Smooth muscle cell of the brain vasculature (primary cell): ENCODE data around the gene CCR6.

ENCODE experiments used
- DNase-seq: peaks from one replicate; pipeline ENCODE4 v3.0.0-alpha.2; 2012; ENCODE audit warnings: low read depth, low spot score

Gene CCR6

DNA sequence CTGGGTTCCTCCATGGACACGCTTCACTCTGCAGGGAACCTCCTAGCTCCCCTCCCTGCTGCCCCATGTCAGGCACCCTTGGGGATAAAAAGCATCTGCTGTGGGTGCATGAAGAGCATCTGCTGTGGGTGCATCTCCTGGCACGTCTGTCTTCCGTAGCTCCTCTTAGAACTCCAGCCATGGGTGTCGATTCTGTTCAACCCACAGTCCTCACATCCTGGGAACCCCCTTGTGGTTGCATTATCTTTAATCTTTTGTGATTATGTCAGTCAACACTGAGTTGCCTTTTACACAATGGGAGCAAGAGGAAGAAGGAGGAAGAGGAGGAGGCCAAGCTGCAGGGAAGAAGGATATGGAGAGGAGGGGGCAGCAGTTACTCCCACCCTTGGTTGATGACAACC, 24.1 kb upstream of the CCR6 start:
- DNase-seq: no peak

DNA sequence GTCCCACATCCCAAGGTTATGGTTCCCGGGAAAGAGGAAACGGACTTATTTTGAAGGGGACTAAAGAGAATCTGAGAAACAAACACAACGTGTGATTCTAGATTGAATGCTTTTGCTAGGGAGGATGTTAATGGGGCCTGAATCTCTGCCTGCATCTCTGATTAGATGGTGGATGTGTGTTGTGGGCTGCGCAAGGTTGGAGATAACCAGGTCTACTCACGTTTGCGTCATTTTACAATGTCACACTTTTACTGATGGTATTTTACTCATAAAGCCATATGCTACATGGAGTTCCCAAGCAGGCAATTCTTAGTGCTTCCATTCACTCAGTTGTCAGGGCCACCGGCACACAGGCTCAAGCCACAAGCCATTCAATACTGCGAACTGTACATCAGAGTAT, 23.2 kb upstream of the CCR6 start:
- DNase-seq: no peak

DNA sequence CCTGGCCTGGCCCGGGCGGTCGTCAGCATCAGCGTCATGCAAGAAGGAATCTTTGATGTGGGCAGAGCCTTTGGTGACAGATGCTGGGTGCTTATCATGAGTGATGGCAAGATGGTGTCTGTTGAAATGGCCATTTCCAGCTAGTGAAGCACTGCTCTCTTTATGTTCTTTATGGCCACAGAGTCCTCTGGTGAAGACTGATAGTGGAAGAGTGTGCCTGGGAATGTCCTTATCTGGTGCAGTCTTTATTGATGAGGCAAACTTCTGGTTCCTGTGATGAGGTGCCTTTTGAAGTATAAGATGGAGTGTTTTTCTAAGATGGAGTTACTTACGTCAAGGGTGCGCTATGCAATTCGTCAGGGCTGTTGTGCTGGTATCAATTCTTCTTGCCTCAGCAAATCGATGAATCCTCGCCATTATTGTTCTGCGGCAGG, 22.6 kb upstream of the CCR6 start:
- no peak for DNase-seq

DNA sequence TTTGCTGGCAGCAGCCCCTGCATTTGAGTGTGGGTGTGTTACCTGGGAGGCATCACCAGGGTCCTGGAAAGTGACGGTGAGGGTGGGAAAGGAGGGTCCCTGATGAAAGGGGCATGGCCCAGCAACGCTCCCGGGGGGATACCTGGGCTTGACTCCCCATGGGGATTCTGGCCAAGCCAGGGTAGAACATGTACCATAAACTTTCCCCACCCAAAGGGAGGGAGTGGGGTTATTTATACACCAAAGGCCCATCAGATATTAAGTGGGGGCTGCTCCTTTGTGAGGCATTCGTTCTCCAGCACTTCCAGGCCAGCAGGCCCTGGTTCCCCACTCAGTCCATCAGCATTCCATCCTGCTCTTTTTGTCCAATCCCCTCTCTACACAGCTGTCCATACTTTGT, 20.6 kb upstream of the CCR6 start:
- no peak for DNase-seq

DNA sequence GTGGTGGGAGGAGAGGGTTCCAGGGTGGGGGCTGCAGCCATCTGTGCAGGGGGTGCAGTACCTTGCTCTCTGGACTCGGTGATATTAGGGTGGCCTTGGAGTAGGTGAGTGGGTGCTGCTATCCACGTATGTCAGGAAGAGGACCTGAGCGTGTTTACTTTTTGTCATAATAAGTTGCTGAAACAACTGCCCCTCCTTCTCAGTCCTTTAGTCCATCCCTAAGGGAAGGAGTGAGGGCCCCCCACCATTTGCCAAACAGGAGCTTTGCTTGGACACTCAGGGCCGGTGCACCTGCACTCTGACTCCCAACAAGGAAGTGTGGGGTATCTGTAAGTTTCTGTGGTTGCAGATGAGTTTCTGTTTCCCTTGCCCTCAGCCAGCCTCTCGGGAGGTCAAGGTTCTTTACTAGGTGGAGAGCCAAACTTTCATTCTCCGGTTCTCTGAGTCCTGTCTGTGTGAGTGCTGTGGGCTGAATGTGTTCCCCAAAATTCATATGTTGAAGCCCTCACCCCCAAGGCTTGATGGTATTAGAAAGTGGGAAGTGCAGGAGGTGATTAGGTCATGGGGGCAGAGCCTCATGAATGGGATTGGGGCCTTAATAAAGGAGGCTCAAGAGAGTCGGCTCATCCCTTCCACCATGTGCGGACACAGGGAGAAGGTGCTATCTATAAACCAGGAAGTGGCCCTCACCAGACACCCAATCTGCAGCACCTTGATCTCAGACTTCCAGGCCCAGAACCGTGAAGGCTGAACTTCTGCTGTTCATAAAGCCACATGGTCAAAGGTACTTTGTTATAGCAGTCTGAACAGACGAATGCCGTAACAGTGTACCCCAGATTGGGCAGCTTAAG, 19.6 kb upstream of the CCR6 start:
- DNase-seq: no peak

DNA sequence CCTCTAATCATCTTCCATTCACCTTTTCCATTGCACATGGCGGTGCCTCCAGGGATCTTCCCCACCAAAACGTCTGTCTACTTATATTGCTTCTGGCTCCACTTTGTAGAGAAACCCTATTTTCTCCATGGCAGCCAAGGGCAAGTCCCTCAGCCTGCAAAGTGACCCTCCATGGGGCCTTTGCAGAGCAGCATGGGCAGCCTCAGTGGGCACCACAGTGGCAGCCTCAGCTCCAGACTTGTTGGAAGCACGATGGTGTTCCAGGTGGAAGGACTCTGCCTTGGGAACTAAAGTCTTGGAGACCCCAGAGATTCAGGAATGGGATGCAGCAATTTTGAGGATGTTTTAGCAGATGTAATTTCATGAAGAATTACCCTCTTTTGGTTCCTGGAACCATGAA, 18.5 kb upstream of the CCR6 start:
- DNase-seq: no peak

DNA sequence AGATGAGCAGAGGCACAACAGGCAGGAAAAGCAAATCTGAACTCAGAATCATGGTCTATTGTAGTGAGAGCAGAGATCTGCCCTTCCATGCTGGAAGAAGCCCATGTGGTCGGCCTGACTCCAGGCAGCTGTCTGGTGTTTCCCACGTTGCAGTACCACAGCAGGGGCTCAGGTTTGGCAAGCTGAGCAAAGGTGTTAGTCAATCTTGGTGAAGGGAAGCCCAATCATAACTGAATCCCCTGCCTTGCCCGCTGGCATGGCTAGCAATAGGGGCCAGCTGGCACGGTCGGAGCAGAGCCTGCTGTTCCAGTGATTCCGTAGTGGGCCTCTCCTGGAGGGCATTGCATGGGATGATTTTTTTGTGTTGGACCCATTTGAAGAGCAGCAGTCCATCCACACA, 17.8 kb upstream of the CCR6 start:
- no peak for DNase-seq

DNA sequence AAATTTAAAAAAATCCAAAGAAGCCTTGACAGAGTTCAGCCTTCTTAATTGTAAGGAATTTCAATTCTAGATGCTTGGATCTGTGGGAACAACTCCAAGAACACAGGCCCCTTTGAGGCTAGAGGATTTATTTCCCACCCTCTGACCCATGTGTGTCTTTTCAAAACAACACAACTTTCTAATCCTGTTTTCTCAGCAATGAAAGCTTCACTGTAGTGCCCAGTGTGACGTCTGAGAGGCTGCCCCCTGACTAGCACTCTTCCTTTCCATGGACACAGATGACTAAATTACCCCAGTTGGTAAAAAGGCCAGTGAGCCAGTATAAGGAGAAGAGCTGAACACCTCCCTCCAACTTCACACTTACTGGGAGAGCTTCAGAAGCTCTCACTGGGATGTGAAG, 16.5 kb upstream of the CCR6 start:
- DNase-seq: no peak

DNA sequence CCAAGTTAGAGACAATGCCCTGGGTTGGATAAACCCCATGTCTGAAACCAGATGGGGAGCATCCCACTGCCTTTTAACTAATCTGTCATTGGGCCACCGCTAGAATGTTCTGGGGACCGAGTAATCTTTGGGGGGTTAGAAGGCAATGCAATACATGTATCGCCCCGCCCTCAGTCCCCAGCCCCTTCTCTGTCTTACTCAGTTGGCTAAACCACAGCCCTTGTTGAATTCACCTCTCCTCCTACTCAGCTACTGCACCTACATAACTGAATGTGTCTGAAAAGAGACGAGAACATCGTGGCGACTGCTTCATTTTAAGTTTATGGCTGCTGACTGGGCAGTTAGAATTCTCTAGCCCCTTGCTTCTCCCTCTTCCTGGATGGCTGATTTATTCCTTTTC, 15.1 kb upstream of the CCR6 start:
- no peak for DNase-seq

DNA sequence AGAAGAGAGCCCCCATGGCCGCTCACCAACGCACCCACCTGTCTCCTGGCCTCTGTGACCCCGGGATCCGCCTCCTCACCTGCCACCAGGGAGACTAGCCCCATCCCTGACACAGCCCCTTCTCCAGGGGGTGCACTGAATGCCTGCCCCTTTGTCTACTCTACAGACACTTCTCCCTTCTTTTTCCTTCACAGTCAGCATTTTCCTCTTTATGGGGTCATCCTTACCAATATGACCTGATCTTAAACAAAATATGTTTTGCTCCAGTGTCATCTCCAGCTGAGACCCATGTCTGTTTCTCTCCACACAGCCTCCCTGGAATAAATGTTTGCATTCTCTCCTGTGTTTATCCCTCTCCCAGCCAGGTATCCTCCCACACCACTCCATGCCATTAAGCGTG, 14.6 kb upstream of the CCR6 start:
- no peak for DNase-seq

DNA sequence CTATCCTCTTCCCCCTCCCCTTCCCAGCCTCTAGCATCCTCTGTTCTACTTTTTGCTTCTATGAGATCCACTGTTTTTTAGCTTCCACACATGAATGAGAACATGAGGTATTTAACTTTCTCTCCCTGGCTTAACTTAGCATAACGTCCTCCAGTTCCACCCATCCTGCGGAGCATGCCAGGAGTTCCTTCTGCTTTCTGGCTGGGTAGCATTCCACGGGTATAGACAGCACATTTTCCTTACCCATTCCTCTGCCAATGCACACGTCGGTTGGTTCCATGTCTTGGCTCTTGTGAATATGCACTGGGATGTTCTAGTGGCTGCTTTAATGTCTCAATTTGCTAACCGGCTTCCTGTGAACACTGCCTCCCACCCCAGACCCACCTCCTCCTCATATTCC, 13.2 kb upstream of the CCR6 start:
- DNase-seq: no peak

DNA sequence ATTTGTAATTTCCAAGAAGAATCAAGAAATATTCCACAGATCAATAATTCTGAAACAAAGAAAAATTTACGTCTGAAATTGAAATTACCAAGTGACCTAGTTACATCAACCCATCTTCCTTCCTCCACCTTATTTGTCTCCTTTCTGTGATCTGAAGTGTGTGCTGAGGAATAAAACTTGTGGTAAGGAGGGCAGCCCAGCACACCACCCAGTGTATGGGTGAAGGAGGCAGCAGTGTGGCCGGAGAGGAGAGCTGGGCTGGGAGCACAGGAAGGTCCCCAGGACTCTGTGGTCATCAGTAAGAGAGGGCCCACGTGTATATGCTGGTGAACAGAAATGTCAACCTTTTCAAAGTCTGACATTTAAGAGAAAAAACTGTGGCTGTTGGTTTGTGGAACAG, 11.3 kb upstream of the CCR6 start:
- DNase-seq: no peak

DNA sequence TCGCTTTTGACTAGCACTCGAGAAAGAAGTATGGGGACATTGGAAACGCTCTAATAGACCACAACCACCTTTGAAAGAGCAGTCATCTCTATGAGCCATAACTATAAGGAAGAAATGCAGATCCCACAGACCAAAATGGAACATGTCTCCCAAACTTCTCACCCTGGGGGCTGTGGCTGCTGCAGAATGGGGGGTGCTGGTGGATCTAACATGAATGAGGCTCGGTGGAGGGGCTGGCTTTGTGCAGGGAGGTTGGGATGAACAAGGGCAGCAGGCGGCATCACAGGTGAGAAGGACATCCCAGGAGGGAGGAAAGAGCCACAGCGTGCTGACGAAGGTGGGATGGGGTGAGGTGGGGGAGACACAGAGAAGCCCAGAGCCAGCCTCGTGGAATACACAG, 10.5 kb upstream of the CCR6 start:
- no peak for DNase-seq

DNA sequence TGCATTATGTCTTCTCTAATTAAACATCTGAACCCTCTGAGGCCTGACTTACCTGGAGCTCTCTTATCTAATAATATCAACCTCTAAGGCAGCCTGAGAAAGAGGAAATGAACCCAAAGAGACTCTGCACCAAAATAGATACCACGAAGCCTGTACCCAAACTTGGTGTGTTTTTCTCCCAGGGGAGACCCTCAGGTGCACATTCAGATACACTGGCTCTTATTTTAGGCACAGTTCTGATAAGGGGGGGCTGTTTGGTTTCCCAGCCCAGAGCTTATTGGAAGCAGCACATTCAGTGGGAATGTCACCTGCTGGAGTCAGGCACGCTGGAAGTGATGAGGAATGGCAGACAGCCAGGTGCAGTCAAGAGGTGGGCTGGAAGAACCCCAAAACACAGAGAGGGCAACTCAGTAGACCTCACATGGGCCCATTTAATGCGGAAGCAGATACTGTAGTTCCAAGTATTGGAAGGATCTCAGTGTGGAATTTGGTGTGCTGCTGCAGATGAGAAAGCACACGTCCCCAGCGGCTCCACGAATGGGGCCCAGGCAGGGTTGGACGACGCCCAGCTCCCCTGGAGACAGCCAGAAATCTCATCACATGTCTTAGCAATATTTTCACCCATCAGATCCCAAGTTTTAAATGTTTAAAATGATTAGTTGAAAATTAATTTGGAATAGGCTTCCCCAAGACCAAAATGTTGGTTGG, 9.7 kb upstream of the CCR6 start:
- no peak for DNase-seq

DNA sequence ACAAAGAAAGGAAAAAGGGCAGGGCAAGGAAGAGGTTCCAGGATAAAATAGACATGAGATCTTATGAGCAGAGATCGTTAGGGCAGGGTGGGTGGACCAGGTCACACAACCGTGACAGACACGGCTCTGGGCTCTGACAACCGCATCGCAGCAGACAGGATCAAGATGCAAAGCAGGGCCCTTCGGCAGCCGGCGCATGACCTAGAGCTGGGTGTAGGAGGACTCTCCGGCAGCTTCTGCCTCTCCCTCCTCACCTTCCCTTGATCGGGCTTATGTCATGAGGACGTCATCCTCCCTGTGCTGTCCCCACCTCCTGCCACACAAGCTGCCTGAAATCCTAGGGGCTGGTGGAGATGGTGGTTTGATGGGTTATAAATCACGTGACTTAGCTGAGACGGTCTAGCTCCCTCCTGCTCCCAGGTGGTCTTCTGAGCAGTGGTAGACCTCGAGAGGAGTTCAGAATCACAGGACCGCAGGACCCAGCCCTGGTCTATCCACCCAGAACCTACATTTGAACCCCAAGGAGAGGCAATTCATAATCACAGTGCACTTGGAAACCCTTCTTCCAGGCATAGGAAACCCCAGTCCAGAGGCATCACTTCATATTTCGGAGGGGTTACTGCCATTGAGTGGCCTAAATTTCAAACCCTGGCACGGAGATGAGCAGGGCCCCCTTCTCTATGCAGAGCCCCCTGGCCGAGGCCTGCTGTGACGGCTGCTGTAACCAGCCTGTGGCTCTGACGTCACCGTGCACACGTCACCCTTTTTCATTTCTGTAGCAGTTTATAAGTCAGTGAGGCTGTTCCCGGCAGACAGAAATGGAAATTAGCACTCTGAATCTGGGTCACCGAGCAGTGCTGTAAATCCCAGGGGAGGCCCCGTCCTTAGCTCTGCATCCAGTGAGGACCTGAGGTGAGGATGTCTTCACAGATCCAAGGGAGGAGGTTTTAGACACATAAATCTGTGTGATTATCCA, 8.7 kb upstream of the CCR6 start:
- no peak for DNase-seq

DNA sequence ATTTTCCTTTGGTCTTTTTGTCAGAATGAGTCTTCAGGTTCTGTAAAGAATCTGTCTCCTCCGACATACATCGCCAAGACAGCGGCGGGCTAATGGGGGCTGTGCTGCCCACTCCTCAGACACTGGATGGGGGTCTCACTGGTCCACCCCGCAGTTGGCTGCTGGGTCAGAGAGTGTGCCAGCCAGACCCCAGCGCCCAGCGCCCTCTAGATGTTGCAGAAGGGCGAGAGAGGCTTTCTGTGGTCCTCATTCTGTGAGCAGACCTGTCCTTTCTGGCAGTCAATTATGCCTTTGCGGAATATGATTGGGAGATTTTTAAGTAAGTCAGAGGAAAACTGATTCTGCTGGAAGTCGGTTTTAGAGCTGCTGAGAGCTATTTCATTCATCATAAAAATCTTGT, 7.8 kb upstream of the CCR6 start:
- DNase-seq: no peak

DNA sequence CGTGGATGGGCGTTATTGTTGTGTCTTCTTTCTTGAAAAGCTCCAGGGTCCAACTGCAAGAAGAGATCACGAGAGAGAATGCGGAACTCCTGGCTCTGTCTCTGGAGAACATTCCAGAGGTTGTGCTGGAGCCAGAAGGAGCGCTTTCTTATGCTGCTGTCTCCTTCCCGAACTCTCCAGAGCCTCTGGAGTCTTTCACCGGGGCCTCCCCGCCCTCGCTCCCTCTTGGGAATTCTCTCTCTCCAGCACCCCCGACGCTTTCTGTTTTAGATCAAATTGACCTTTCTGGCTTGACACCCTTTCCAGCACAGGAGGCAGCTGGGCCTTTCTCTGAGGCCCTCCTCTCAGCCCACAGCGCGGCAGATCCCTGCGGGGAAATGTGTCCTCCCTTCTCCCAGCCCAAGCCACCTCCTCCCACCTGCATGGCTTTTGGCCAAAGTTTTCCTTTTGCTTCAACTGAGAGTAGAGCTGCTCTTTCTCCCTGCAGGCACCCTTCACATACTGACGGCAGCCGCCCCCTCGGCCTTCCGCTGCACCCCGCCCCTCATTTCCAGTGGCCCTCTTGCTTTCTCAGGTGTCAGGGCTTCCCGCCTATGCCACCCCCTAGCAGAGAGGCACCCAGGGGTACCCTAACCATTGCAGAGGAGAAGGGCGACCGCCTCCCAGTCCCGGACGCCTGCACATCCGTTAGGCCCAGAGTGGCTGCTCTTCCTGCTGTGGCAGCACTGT, 6.6 kb upstream of the CCR6 start:
- DNase-seq: no peak

DNA sequence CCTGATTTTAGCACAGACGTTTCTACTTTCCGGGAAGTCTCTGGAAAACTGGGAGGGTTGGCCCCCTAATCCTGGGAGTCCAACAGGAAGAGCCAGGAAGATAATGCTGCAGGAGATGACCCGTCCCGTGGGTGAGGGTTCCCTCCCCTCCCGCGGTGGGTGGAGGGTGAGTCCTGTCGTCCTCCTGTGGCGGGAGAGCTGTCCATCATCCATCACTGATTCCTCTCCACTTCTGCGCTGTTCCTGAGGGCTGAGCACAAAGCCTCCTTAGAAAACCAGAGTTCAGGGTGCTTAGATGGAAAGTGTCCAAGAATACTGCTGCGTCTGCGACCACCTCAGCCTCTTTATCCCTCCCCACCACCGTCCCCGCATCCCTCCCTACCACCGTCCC, 6.1 kb upstream of the CCR6 start:
- no peak for DNase-seq

DNA sequence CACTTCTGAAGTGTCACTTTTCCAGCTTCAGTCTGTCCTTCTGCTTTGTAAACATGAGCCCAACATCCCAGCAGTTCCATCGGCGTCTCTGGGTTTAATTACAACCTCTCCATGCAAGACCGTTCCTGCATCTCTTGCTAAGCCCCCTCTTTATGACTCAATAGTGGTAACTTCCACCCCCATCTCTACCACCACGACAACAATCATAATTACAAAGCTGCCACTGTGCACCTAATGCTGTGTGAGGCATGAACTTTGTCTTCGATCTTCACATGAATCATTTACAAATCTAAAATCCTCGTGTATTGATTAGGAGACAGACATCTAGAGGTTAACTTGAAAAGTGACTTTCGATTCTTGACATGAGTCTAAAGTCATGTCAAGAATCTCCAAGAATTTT, 4.9 kb upstream of the CCR6 start:
- no peak for DNase-seq

DNA sequence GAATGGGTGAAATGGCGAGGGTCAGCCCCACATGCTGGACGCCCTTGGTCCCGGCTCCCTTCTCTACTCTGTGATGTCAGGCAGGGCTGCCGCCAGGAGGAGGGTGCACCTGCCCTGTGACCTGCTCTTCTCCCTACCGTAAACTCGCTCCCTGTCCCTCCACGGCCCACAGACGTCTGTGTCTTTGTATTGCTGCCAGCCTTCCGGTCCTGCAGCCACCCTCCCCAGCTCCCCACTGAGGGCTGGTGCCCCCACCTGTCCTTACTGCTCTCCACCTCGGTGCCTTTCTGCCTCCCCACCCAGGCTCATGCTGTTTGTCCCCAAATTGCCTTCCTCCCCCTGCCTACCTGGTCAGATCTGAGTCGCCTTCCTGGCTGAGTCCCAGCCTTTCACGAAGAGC, 4.1 kb upstream of the CCR6 start:
- no peak for DNase-seq
